WERI-Rb-1 (cell line): ENCODE results near the gene CD200R1L.

Experiments
- DNase-seq: peaks from one replicate; pipeline ENCODE4 v3.0.0-alpha.2; 2020
- H3K27ac ChIP-seq: fragments of 250-450 bp; sonication (Bioruptor Pico); 2 replicates; pipeline ENCODE4 v1.5.1; 2020; ENCODE audit warnings: mild to moderate bottlenecking, moderate library complexity
- H3K27me3 ChIP-seq: fragments of 250-450 bp; sonication (Bioruptor Pico); 2 replicates; pipeline ENCODE4 v1.5.1; 2021; ENCODE audit warnings: mild to moderate bottlenecking, low read depth, moderate library complexity; ENCODE audit not compliant: insufficient read depth, severe bottlenecking
- H3K36me3 ChIP-seq: fragments of 250-450 bp; sonication (Bioruptor Pico); 2 replicates; pipeline ENCODE4 v1.5.1; 2020; ENCODE audit warnings: mild to moderate bottlenecking, moderate library complexity
- H3K4me3 ChIP-seq: 2 replicates; pipeline ENCODE4 v1.5.1; 2011; ENCODE audit warnings: low read depth, mild to moderate bottlenecking, control low read depth, low read length
- H3K9me3 ChIP-seq: fragments of 250-450 bp; sonication (Bioruptor Pico); 2 replicates; pipeline ENCODE4 v1.5.1; 2021; ENCODE audit warnings: mild to moderate bottlenecking, moderate library complexity; ENCODE audit not compliant: severe bottlenecking
- CTCF ChIP-seq: IDR thresholded peaks from 2 replicates; pipeline ENCODE4 v1.5.1; 2011; ENCODE audit warnings: low read depth, mild to moderate bottlenecking, control low read depth, inconsistent platforms, low read length

The CD200R1L gene, protein sequence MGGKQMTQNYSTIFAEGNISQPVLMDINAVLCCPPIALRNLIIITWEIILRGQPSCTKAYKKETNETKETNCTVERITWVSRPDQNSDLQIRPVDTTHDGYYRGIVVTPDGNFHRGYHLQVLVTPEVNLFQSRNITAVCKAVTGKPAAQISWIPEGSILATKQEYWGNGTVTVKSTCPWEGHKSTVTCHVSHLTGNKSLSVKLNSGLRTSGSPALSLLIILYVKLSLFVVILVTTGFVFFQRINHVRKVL

DNA sequence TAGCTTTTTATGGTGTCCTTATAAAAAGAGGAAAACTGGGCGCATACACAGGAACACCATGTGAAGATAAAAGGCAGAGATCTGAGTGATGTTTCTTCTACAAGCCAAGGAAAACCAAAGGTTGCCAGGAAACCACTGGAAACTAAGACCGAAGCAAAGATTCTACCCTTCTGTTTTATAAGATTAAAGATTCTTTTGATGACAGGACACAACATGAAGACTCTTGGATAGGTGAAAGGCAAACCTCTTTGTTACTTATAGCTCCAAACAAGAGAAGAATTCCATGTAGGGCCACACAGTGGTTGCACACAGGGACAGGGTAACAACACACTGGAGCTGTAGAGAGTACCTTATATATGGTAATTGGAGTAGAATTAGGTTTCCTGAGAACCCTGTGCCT lies at the start of gene CD200R1L:
CD200R1L (minus strand) TSS at position 101 of the 400 bp plus-strand sequence. CDS start 17,497 bp downstream, outside the sequence.
- H3K27ac ChIP-seq = no peak within 1 kb of the TSS
- peaks cover 42% of the 10 kb centered on the region for H3K27me3 ChIP-seq
- DNase-seq = no peak
- peaks cover 3% of the 10 kb centered on the region for H3K9me3 ChIP-seq
- TF ChIP-seq CTCF = no peak
- no peaks in the 10 kb centered on the region for H3K36me3 ChIP-seq
- no peak within 1 kb of the TSS for H3K4me3 ChIP-seq

- no peak for DNase-seq
- Histone ChIP-seq H3K27ac (no peak overlapping the region), H3K27me3 (peaks cover 51% of the 10 kb centered on the region), H3K36me3 (no peaks in the 10 kb centered on the region), H3K9me3 (no peaks in the 10 kb centered on the region), H3K4me3 (no peak overlapping the region)
- TF ChIP-seq CTCF = no peak
Observed at GRCh38 chr3:112894258-112894657, 47.6 kb upstream of the CD200R1L start.

DNA sequence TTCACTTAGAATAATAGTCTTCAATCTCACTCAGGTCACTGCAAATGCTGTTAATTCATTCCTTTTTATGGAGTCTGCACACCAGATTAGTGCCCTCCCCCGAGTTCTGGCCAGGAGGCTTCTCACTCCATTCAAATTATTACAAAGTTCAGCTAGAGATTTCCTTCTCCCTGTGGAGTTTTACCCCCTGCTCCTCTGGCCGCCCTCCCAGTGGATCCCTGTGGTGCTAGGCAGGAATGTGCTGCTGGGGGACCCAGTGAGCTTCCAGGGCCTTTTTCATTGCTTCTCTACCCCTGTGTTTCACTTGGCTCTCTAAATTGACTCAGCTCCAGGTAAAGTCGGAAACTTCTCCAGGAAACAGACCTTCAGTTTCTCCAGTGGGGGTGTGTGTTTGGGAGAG lies 42.7 kb upstream of the CD200R1L start:
- Histone ChIP-seq H3K36me3 (no peaks in the 10 kb centered on the region), H3K27me3 (peaks cover 48% of the 10 kb centered on the region), H3K9me3 (no peaks in the 10 kb centered on the region), H3K4me3 (no peak overlapping the region), H3K27ac (no peak overlapping the region)
- DNase-seq = no peak
- no peak for TF ChIP-seq CTCF

DNA sequence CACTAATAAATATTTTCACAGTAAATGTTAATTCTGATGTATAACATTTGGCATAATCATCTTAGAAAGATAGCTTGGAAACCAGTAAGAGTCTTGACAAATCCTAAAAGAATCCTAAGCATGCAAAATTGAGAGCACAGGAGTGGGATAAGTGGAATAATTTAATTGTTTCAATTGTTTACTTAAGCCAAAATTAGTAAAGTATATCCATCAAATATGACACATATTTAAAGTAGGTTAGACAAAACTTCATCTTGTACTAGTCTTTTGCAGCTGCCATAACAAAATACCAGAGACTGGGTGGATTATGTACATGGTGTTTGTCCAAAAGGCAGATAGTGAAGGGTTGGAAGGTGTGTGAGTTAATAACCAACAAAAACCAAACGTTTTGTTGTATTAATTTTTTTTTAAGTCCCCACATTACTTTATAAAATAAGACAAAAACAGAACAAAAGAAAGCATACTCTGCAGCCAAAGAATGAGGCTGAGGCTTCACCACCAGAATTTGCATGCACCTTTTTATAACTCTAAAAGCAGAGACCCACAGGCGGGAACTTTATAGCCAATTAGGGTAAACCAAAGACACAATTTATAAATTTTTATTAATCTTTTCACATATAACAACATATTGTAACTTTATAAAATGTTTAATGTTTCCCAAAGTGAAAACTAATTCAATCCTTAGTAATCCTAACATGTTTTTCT lies 41.9 kb upstream of the CD200R1L start:
- H3K36me3 ChIP-seq = no peaks in the 10 kb centered on the region
- no peak overlapping the region for H3K4me3 ChIP-seq
- TF ChIP-seq CTCF = no peak
- peaks cover 43% of the 10 kb centered on the region for H3K27me3 ChIP-seq
- no peaks in the 10 kb centered on the region for H3K9me3 ChIP-seq
- H3K27ac ChIP-seq = no peak overlapping the region
- DNase-seq = no peak

DNA sequence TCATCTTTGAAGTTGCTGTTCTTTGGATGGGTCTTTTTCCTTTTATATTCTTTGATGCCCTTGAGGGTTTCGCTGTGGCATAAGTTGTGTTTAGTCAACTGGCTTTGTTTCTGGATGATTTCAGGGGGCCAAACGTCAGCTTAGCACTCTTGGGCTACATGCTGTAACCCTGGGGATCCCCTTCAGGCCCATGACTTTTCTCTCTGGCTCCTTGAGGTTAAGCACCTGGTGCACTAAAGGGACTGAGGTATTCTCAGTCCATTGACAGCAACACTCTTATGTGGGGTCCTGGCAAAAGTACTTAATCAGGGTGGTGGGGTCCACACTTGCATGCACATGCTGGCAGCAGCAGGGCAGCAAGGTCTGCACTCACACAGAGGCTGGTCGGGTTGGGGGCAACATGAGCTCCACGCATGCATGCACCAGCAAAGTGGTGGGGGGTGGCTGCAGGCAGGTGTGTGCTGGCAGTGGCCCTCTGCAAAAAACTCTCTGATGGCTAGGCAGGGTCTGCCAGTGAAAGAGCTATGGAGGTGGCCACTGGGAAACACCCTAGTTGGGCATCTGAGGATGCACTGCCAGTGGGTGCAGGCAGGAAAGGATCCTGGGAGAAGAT lies 38.1 kb upstream of the CD200R1L start:
- DNase-seq = no peak
- Histone ChIP-seq H3K9me3 (no peaks in the 10 kb centered on the region), H3K4me3 (no peak overlapping the region)

More for the DNA sequence above, 38.1 kb upstream of the CD200R1L start:
- peaks cover 29% of the 10 kb centered on the region for H3K27me3 ChIP-seq
- H3K36me3 ChIP-seq = no peaks in the 10 kb centered on the region
- TF ChIP-seq CTCF = no peak
- H3K27ac ChIP-seq = no peak overlapping the region
